ENCODE measurements around the gene INPP5A. TPM values are rescaled to one million over a fixed set of nuclear protein-coding genes. Genes with fewer than 3 reads are reported as not detected.
A peak's percentile ranks its signal among the peaks of the same experiment; 100 is the strongest.

Gene INPP5A
- total RNA-seq, 1 donor from 2014 or later = 29.5 TPM

DNA sequence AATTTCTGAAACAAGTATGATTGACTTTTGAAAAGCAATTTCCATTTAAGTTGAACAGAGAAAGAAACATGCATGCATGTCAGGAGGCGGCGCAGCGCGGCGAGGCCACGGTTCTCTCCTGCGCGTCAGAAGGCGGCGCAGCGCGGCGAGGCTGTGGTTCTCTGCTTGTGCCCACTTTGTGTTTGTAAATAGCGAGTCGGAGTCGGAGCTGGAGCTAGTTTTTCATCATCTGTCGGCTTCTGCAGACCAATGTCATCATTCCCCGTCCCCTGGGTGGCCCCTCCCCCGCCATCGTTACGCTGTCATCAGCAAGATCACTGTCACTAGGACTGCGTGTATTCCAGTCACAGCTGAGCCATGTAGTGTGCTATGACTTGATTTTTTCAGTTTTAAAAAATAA, 49.2 kb downstream of the INPP5A start:
- H3K27me3 ChIP-seq (ENCODE audit: control insufficient read depth, insufficient read depth, low read length) = no peaks in the 10 kb centered on the region
- H3K4me3 ChIP-seq (ENCODE audit: low read depth, low read length) = no peak overlapping the region
- TF ChIP-seq, protein P1, sequence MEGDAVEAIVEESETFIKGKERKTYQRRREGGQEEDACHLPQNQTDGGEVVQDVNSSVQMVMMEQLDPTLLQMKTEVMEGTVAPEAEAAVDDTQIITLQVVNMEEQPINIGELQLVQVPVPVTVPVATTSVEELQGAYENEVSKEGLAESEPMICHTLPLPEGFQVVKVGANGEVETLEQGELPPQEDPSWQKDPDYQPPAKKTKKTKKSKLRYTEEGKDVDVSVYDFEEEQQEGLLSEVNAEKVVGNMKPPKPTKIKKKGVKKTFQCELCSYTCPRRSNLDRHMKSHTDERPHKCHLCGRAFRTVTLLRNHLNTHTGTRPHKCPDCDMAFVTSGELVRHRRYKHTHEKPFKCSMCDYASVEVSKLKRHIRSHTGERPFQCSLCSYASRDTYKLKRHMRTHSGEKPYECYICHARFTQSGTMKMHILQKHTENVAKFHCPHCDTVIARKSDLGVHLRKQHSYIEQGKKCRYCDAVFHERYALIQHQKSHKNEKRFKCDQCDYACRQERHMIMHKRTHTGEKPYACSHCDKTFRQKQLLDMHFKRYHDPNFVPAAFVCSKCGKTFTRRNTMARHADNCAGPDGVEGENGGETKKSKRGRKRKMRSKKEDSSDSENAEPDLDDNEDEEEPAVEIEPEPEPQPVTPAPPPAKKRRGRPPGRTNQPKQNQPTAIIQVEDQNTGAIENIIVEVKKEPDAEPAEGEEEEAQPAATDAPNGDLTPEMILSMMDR (IDR thresholded peaks at IDR 0.05; ENCODE audit: insufficient read depth, low read length, severe bottlenecking) = no peak
- FAIRE-seq (no peak), DNase-seq (ENCODE audit: low read depth) (no peak)
- H3K36me3 ChIP-seq (ENCODE audit: control insufficient read depth, insufficient read depth, low read length) = no peaks in the 10 kb centered on the region

DNA sequence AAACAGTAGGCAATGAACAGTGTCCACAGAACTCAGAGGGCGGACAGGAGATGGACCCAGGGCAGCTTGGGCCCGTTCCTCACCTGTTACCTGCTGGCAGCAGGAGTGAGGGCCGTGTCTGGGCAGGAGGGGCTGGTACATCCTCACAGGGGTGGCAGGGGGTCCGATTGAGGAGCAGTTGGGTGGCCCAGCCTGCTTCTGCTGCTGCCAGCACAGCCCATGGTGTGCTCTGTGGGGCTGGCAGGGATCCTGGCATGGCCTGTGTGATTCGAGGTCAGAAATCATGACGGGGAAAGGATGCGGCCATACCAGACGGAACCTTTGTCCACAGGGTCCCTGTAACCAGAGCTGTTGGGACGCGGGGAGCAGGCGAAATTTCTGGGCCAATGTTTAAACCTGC, 49.6 kb downstream of the INPP5A start:
- no peak for FAIRE-seq
- DNase-seq (ENCODE audit: low read depth) = no peak
- no peaks in the 10 kb centered on the region for H3K36me3 ChIP-seq (ENCODE audit: control insufficient read depth, insufficient read depth, low read length)
- TF ChIP-seq, protein P1 (IDR thresholded peaks at IDR 0.05; ENCODE audit: insufficient read depth, low read length, severe bottlenecking) = no peak
- H3K27me3 ChIP-seq (ENCODE audit: control insufficient read depth, insufficient read depth, low read length) = no peaks in the 10 kb centered on the region
- no peak overlapping the region for H3K4me3 ChIP-seq (ENCODE audit: low read depth, low read length)

DNA sequence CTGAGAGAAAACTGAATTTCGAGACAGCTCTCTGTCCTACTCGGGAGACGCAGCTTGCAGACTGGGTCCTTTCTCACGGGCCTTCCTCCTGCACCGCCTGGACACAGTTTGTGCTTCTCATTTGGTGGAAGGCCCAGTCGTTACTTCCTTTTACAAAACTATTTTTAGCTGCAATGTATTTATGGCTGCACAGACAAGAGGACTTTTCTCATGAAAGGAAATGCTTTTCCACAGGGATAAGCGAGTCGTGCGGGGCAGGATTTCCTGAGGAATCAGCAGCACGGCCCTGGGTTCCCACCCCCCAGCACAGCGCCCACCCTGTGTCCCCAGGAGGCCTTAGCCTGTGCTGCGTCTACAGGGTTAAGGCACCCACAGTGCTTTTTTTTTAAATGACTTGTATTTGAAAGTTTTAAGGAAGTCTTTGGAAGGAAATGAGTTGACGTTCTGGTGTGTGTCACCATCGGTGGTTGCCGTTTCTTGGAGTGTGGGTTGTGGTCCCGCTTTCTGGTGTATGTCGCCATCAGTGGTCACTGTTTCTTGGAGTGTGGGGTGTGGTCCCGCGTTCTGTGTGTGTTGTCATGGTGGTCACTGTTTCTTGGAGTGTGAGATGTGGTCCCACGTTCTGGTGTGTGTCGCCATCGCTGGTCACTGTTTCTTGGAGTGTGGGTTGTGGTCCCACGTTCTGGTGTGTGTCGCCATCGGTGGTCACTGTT, 50.9 kb downstream of the INPP5A start:
- DNase-seq (ENCODE audit: low read depth) = no peak
- TF ChIP-seq, protein P1 (IDR thresholded peaks at IDR 0.05; ENCODE audit: insufficient read depth, low read length, severe bottlenecking) = no peak
- H3K4me3 ChIP-seq (ENCODE audit: low read depth, low read length) = no peak overlapping the region
- no peaks in the 10 kb centered on the region for H3K27me3 ChIP-seq (ENCODE audit: control insufficient read depth, insufficient read depth, low read length)
- no peaks in the 10 kb centered on the region for H3K36me3 ChIP-seq (ENCODE audit: control insufficient read depth, insufficient read depth, low read length)
- FAIRE-seq = peak; percentile 62

DNA sequence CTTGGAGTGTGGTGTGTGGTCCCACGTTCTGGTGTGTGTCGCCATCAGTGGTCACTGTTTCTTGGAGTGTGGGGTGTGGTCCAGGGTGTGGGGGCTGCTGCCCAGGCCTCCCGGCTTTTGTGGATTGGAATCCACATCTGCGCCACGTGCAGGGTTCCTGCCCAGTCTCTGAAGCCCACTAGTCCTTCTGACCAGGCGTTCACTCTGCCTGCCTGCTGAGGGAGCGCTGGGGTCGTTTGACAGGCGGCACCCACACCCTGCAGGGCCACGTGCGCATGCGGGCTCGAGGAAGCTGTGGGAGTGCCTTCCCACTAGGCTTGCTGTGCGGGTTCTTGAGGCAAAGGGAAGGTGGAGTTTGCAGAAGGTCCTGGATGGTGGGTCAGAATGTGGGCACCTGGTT, 51.4 kb downstream of the INPP5A start:
- Histone ChIP-seq H3K36me3 (ENCODE audit: control insufficient read depth, insufficient read depth, low read length) (no peaks in the 10 kb centered on the region), H3K4me3 (ENCODE audit: low read depth, low read length) (no peak overlapping the region), H3K27me3 (ENCODE audit: control insufficient read depth, insufficient read depth, low read length) (no peaks in the 10 kb centered on the region)
- DNase-seq (ENCODE audit: low read depth) = no peak
- no peak for FAIRE-seq
- TF ChIP-seq, protein P1 (IDR thresholded peaks at IDR 0.05; ENCODE audit: insufficient read depth, low read length, severe bottlenecking) = no peak

DNA sequence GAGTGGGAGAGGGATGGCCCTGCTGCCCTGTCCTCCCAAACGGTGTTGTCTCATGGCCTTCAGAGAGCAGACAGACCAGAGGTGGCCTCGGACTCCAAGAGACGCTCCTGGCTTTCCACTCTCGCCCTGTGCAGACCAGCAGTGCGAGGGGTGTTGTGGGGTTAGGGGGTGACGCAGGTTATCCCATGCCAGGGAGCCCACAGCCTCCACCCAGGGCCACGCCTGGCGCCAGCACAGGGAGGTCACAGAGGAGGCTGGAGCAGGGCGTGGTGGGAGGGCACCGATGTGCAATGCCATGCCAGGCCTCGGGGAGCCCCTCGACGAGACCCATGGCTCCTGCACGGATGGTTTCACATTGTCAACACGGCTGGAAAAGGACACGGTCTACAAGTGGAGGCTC, 52.1 kb downstream of the INPP5A start:
- no peaks in the 10 kb centered on the region for H3K36me3 ChIP-seq (ENCODE audit: control insufficient read depth, insufficient read depth, low read length)
- no peaks in the 10 kb centered on the region for H3K27me3 ChIP-seq (ENCODE audit: control insufficient read depth, insufficient read depth, low read length)
- no peak for DNase-seq (ENCODE audit: low read depth)
- H3K4me3 ChIP-seq (ENCODE audit: low read depth, low read length) = no peak overlapping the region
- FAIRE-seq = no peak
- TF ChIP-seq, protein P1 (IDR thresholded peaks at IDR 0.05; ENCODE audit: insufficient read depth, low read length, severe bottlenecking) = no peak

All from bronchial epithelial cell (primary cell).